Esophagus squamous epithelium (tissue), 5 donors: ENCODE measurements around the gene C10orf67. TPM values are rescaled to one million over a fixed set of nuclear protein-coding genes. Genes with fewer than 3 reads are reported as not detected.
A peak's percentile ranks its signal among the peaks of the same experiment; 100 is the strongest.
"Not testable (repeated sequence)": the region's sequence is repeated elsewhere in the genome, so short reads cannot be mapped to it uniquely, and the experiment has no call there.

ENCODE experiments used
- DNase-seq: peaks from one replicate; lab custom pipeline; 2025; lab: John Stamatoyannopoulos, UW
- H3K27ac ChIP-seq, 4 donors: fragments of 200-600 bp; sonication (generic); one replicate each; pipeline ENCODE4 v1.5.1; 2016 to 2019; ENCODE audit warnings: mild to moderate bottlenecking in 1 of 4
- H3K27me3 ChIP-seq, 4 donors: fragments of 200-600 bp; sonication (generic); 1 replicate in 3 of 4; 2 replicates in 1 of 4; pipeline versions ENCODE4 v1.5.1 to v1.6.0; 2017 to 2021; ENCODE audit warnings: antibody characterized with exemption in 1 of 4
- H3K36me3 ChIP-seq, 3 donors: fragments of 200-600 bp; sonication (generic); one replicate each; pipeline ENCODE4 v1.5.1; 2016 to 2019
- H3K4me1 ChIP-seq, 3 donors: fragments of 200-600 bp; sonication (generic); one replicate each; pipeline ENCODE4 v1.5.1; 2017 to 2019
- H3K4me3 ChIP-seq, 4 donors: fragments of 200-600 bp; sonication (generic); 1 replicate in 3 of 4; 2 replicates in 1 of 4; pipeline ENCODE4 v1.5.1; 2016 to 2019; ENCODE audit warnings: mild to moderate bottlenecking in 2 of 4, moderate library complexity in 1 of 4
- H3K9me3 ChIP-seq, 3 donors: fragments of 200-600 bp; sonication (generic); one replicate each; pipeline ENCODE4 v1.5.1; 2016 to 2019
- CTCF ChIP-seq, 6 experiments: fragments of 450-650 bp in 4 of 6; fragments of 200-600 bp in 2 of 6; sonication (generic) in 2 of 6; IDR thresholded peaks; one replicate each; pipeline ENCODE4 v1.5.1; 2016 to 2019; ENCODE audit warnings: antibody characterized with exemption in 6 of 6, mild to moderate bottlenecking in 4 of 6, moderate library complexity in 4 of 6
- POLR2A ChIP-seq, 4 donors: fragments of 450-650 bp; IDR thresholded peaks; one replicate each; pipeline ENCODE4 v1.6.1; 2017; ENCODE audit warnings: antibody characterized with exemption in 4 of 4, mild to moderate bottlenecking in 4 of 4, moderate library complexity in 3 of 4
- WGBS, 2 donors: methylation state at CpG; one replicate each; pipeline ENCODE4 v1.1.5; 2018; 5-methylcytosine and 5-hydroxymethylcytosine counted together
- intact Hi-C: fragments of 100-400 bp; cut with DNase I; formaldehyde crosslinking; loops from one replicate; pipeline ENCODE4 v1.15.0; 2022
- total RNA-seq, 4 donors: library from RNA; depleted of rRNA; stranded (reverse); fragments of >200 nt; gene quantifications; one replicate each; pipeline ENCODE4 v1.1.0, GENCODE V29; 2016
- donor health status: DM: yes; HTN: yes; CAD: no.

The C10orf67 gene
- total RNA-seq, 4 donors from 2014 or later: 0.18 to 0.27 TPM; not detected in 2

GRCh38 chr10:23316406-23316805 lies 28.2 kb downstream of the C10orf67 start:
- Histone ChIP-seq H3K4me1 (peaks cover 0 to 4% (median 0%) of the 10 kb centered on the region in 3 donors), H3K9me3 (no peaks in the 10 kb centered on the region), H3K27me3 (no peaks in the 10 kb centered on the region), H3K4me3 (no peak overlapping the region), H3K36me3 (no peaks in the 10 kb centered on the region), H3K27ac (no peak overlapping the region)
- TF ChIP-seq POLR2A (IDR thresholded peaks at IDR 0.05) (no peak), CTCF (IDR thresholded peaks at IDR 0.05) (no peak)
- no peak for DNase-seq
- intact Hi-C loops: loop anchor here (10.0 kb wide), 2 partner anchors 338 to 388 kb away; no protein-coding TSS in a partner anchor
- 95 to 100% methylated on average over 2 to 4 of the region's 6 CpGs for WGBS, 2 donors

GRCh38 chr10:23315966-23316365 lies 28.6 kb downstream of the C10orf67 start:
- intact Hi-C loops: loop anchor here (10.0 kb wide), 2 partner anchors 339 to 389 kb away; no protein-coding TSS in a partner anchor
- no peaks in the 10 kb centered on the region for H3K36me3 ChIP-seq
- TF ChIP-seq POLR2A (IDR thresholded peaks at IDR 0.05): no peak
- DNase-seq: no peak
- H3K4me1 ChIP-seq: peaks cover 0 to 4% (median 0%) of the 10 kb centered on the region in 3 donors
- H3K4me3 ChIP-seq: no peak overlapping the region
- H3K27ac ChIP-seq: no peak overlapping the region
- H3K27me3 ChIP-seq: no peaks in the 10 kb centered on the region
- WGBS, 2 donors: 90% methylated on average over 2 of the region's 3 CpGs; no CpG with 5 or more reads in 1 of the 2 donors
- H3K9me3 ChIP-seq: no peaks in the 10 kb centered on the region

DNA sequence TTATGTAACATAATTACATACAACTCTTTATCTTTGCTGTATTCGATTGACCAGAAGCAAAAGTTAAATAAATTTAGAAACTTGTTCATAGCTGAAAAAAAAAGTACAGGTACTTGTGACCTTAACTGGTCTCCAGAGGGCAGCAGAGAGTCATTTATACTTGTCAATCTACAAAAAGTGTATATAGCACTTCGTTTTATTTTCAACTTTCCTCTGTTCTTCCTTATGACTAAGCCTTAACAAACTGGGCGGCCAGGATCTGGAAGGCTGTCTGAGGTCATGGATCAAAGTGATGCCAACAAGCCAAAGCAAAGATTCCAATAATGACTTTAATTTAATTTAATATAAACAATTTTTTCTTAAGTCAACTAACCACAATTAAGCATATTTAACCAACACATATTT lies 29.8 kb downstream of the C10orf67 start:
- intact Hi-C loops: loop anchor here (5.0 to 10.0 kb wide), 3 partner anchors 212 to 390 kb away; no protein-coding TSS in a partner anchor
- Histone ChIP-seq H3K9me3 (no peaks in the 10 kb centered on the region), H3K27me3 (no peaks in the 10 kb centered on the region), H3K4me3 (no peak overlapping the region), H3K27ac (no peak overlapping the region), H3K4me1 (peaks cover 0 to 4% (median 0%) of the 10 kb centered on the region in 3 donors), H3K36me3 (no peaks in the 10 kb centered on the region)
- TF ChIP-seq POLR2A (IDR thresholded peaks at IDR 0.05) (no peak), CTCF (IDR thresholded peaks at IDR 0.05) (peak; percentile 55 to 80 (median 72))
- 1 to 4% methylated on average over 3 of the region's 3 CpGs for WGBS, 2 donors
- DNase-seq: no peak

DNA sequence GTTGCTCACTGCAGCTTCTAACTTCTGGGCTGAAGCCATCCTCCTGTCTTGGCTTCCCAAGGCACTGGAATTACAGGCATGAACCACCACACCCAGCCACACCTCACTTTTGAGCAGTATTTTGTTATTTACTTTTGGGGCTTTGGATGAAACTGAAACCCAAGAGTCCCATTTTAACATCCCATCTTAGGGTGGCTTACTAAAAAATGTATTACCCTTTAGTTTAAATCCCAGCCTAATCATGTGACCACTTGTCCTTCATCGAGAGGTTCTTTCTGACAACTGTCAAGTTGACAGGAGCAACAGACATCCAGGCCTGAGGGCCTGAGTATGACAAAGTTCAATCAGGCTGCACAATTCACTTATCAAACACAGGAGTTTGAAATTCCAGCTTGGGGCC lies 33.6 kb downstream of the C10orf67 start:
- Histone ChIP-seq H3K27ac (no peak overlapping the region), H3K4me3 (no peak overlapping the region), H3K9me3 (no peaks in the 10 kb centered on the region), H3K4me1 (no peaks in the 10 kb centered on the region), H3K36me3 (no peaks in the 10 kb centered on the region), H3K27me3 (no peaks in the 10 kb centered on the region)
- WGBS, 2 donors: 60 to 80% methylated on average over 1 of the region's 1 CpG
- TF ChIP-seq CTCF (IDR thresholded peaks at IDR 0.05) (no peak), POLR2A (IDR thresholded peaks at IDR 0.05) (no peak)
- DNase-seq: no peak
- intact Hi-C loops: loop anchor here (5.0 to 10.0 kb wide), 3 partner anchors 216 to 394 kb away; no protein-coding TSS in a partner anchor

- 0 to 40% methylated on average over 1 of the region's 1 CpG for WGBS, 2 donors
- no peak for DNase-seq
- H3K36me3 ChIP-seq: no peaks in the 10 kb centered on the region
- no peak for TF ChIP-seq CTCF (IDR thresholded peaks at IDR 0.05)
- no peak for TF ChIP-seq POLR2A (IDR thresholded peaks at IDR 0.05)
- H3K27ac ChIP-seq: no peak overlapping the region
- no peak overlapping the region for H3K4me3 ChIP-seq
- no peaks in the 10 kb centered on the region for H3K4me1 ChIP-seq
- intact Hi-C loops: loop anchor here (5.0 to 10.0 kb wide), 3 partner anchors 217 to 394 kb away; no protein-coding TSS in a partner anchor
- H3K9me3 ChIP-seq: no peaks in the 10 kb centered on the region
- no peaks in the 10 kb centered on the region for H3K27me3 ChIP-seq
Observed at GRCh38 chr10:23310404-23310803, 34.2 kb downstream of the C10orf67 start.

GRCh38 chr10:23299961-23300360 lies 44.6 kb downstream of the C10orf67 start:
- H3K4me3 ChIP-seq, intact Hi-C loops, H3K9me3 ChIP-seq, H3K27me3 ChIP-seq, DNase-seq, H3K36me3 ChIP-seq, H3K27ac ChIP-seq, H3K4me1 ChIP-seq: not testable (repeated sequence)
- 72 to 83% methylated on average over 6 to 7 of the region's 7 CpGs for WGBS, 2 donors
